ENCODE measurements around the gene RHOBTB1. TPM values are rescaled to one million over a fixed set of nuclear protein-coding genes. Genes with fewer than 3 reads are reported as not detected.

The RHOBTB1 gene
- total and polyA plus RNA-seq, 9 of the 15 experiments (the other 6 are each of a cell fraction or from before 2014, with no cell fraction given), result 1.7 to 11.7 (median 9.3) TPM

DNA sequence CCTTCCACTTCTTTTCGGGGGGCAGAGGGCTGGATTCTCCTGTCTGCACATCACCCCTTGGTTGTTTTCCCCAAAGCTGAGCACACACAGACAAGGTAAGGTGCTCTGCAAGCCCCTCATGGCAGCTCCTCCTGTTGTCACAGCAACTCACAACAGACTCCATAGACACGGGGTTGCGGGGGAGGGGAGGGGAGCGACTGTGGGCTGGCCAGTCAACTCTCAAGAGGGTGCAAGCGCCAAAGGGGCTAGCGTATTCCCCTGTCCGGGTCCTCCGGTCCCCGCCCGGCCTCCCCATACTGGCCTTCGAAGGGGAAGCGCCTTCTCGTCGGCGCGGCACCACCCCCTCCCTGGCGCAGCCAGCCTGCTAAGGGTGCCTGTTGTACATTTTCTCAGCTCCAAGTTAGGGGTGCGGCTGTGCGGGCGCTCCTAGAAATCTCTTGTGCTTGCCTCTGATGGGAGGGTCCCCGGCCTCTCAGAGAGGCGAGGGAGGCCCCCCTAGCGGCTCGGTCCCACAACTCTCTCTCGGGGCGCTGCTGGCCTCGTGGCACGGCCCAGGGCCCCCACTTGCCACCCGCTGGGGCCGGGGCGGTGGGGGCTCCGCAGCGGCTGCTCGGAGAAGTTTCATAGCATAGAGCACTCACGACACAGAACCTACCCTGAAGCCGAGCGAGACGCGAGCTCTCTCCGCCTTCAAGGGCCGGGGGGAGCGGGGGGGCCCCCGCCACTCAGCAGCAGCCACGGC is 498 bp downstream of the RHOBTB1 start (continued):
- TF ChIP-seq TAF7 (tag; IDR thresholded peaks at IDR 0.05) (no peak), KAT2B (IDR thresholded peaks at IDR 0.05; ENCODE audit: low read depth, low read length) (no peak), NR2F6 (CRISPR knock-in tag; IDR thresholded peaks at IDR 0.05) (no peak), SMARCC2 (IDR thresholded peaks at IDR 0.05; ENCODE audit: low read depth) (no peak), ZSCAN32 (CRISPR knock-in tag; IDR thresholded peaks at IDR 0.05) (peak; percentile 26; the same call in 1 of the 2 replicates), ZNF217 (CRISPR knock-in tag; IDR thresholded peaks at IDR 0.05) (no peak), NFRKB (IDR thresholded peaks at IDR 0.05; ENCODE audit: low read depth) (peak; percentile 44), CREB1 (IDR thresholded peaks at IDR 0.05) (0 out of 2 replicates have a peak, but pooled peaks have one; percentile 7), CREB1 (CRISPR knock-in tag; IDR thresholded peaks at IDR 0.05) (no peak), ZNF551 (CRISPR knock-in tag; IDR thresholded peaks at IDR 0.05) (no peak), MXI1 (IDR thresholded peaks at IDR 0.05; ENCODE audit: low read depth, low read length) (peak; percentile 82; the same call in 1 of the 2 replicates), SMARCE1 (IDR thresholded peaks at IDR 0.05) (no peak), CBX8 (IDR thresholded peaks at IDR 0.05; ENCODE audit: borderline replicate concordance, extremely low read depth, low read depth, low read length, poor library complexity, severe bottlenecking) (no peak), JUN (IDR thresholded peaks at IDR 0.05; ENCODE audit: borderline replicate concordance, low read depth, low read length) (no peak), JUN (CRISPR knock-in tag; IDR thresholded peaks at IDR 0.05; ENCODE audit: borderline replicate concordance) (no peak; the same call in 1 of the 2 replicates), U2AF1 (optimal IDR thresholded peaks at IDR 0.05; ENCODE audit: low read depth, low read length) (no peak), HDAC1 (IDR thresholded peaks at IDR 0.05) (0 out of 4 replicates have a peak, but pooled peaks of 1 of the 2 experiments have one; percentile 7), FOXJ2 (tag; IDR thresholded peaks at IDR 0.05) (peak; percentile 97), FOXK1 (CRISPR knock-in tag; IDR thresholded peaks at IDR 0.05; ENCODE audit: borderline replicate concordance) (no peak), ZC3H4 (CRISPR knock-in tag; IDR thresholded peaks at IDR 0.05; ENCODE audit: borderline replicate concordance) (no peak), SMAD4 (CRISPR knock-in tag; conservative IDR thresholded peaks at IDR 0.05) (no peak)
- TF ChIP-seq, protein P1, sequence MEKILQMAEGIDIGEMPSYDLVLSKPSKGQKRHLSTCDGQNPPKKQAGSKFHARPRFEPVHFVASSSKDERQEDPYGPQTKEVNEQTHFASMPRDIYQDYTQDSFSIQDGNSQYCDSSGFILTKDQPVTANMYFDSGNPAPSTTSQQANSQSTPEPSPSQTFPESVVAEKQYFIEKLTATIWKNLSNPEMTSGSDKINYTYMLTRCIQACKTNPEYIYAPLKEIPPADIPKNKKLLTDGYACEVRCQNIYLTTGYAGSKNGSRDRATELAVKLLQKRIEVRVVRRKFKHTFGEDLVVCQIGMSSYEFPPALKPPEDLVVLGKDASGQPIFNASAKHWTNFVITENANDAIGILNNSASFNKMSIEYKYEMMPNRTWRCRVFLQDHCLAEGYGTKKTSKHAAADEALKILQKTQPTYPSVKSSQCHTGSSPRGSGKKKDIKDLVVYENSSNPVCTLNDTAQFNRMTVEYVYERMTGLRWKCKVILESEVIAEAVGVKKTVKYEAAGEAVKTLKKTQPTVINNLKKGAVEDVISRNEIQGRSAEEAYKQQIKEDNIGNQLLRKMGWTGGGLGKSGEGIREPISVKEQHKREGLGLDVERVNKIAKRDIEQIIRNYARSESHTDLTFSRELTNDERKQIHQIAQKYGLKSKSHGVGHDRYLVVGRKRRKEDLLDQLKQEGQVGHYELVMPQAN (IDR thresholded peaks at IDR 0.05; ENCODE audit: borderline replicate concordance), result 0 out of 2 replicates have a peak, but pooled peaks have one; percentile 36
- TF ChIP-seq, protein P2, sequence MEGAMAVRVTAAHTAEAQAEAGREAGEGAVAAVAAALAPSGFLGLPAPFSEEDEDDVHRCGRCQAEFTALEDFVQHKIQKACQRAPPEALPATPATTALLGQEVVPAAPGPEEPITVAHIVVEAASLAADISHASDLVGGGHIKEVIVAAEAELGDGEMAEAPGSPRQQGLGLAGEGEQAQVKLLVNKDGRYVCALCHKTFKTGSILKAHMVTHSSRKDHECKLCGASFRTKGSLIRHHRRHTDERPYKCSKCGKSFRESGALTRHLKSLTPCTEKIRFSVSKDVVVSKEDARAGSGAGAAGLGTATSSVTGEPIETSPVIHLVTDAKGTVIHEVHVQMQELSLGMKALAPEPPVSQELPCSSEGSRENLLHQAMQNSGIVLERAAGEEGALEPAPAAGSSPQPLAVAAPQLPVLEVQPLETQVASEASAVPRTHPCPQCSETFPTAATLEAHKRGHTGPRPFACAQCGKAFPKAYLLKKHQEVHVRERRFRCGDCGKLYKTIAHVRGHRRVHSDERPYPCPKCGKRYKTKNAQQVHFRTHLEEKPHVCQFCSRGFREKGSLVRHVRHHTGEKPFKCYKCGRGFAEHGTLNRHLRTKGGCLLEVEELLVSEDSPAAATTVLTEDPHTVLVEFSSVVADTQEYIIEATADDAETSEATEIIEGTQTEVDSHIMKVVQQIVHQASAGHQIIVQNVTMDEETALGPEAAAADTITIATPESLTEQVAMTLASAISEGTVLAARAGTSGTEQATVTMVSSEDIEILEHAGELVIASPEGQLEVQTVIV (CRISPR knock-in tag; IDR thresholded peaks at IDR 0.05; ENCODE audit: borderline replicate concordance), result no peak

Data from K562 (cell line).